Gastrocnemius medialis (tissue), 4 donors: ENCODE measurements around the gene ZIC2.
"Not testable (repeated sequence)": the region's sequence is repeated elsewhere in the genome, so short reads cannot be mapped to it uniquely, and the experiment has no call there.

Experiments
- CTCF ChIP-seq, 5 experiments: fragments of 450-650 bp in 3 of 5; fragments of 200-600 bp in 2 of 5; sonication (generic) in 2 of 5; IDR thresholded peaks in 4 of 5; conservative IDR thresholded peaks in 1 of 5; 1 replicate in 4 of 5; 2 replicates in 1 of 5; pipeline ENCODE4 v1.5.1; 2016 to 2019; ENCODE audit warnings: antibody characterized with exemption in 5 of 5, mild to moderate bottlenecking in 3 of 5, moderate library complexity in 3 of 5
- POLR2A ChIP-seq, 2 donors: fragments of 450-650 bp; IDR thresholded peaks; one replicate each; pipeline ENCODE4 v1.6.1; 2017; ENCODE audit warnings: antibody characterized with exemption in 2 of 2, mild to moderate bottlenecking in 2 of 2, moderate library complexity in 2 of 2

DNA sequence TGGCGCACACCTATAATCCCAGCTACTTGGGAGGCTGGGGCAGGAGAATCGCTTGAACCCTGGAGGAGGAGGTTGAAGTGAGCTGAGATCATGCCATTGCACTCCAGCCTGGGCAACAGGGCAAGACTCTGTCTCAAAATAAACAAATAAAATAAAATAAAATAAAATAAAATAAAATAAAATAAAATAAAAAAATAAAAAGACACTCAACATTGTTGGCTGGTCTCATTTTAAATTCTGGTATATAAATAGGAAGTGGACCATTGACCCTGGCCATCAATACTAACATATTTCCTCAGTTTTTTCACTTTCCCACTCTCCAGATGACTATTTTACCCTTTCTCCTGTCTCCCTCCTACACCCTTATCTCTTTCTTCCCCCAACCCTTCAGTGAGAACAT is 36.1 kb upstream of the ZIC2 start:
- not testable (repeated sequence) for TF ChIP-seq CTCF (IDR thresholded peaks at IDR 0.05 in 4 of 5, conservative IDR thresholded peaks at IDR 0.05 in 1 of 5); POLR2A (IDR thresholded peaks at IDR 0.05)
